Esophagus muscularis mucosa (tissue), 2 donors: ENCODE measurements around the gene LBHD1.

Source experiments
- POLR2A ChIP-seq: fragments of 450-650 bp; IDR thresholded peaks from one replicate; pipeline ENCODE4 v1.6.1; 2017; ENCODE audit warnings: antibody characterized with exemption, moderate library complexity, mild to moderate bottlenecking, low read depth
- POLR2AphosphoS5 ChIP-seq, 2 donors: sonication (generic); formaldehyde crosslinking; IDR thresholded peaks; one replicate each; pipeline ENCODE4 v1.6.1; 2017; ENCODE audit warnings: antibody characterized with exemption in 2 of 2

- peak; percentile 19 for TF ChIP-seq POLR2A
- peak; percentile 77 to 79 for TF ChIP-seq POLR2AphosphoS5 (IDR thresholded peaks at IDR 0.05)
Measured at GRCh38 chr11:62671608-62672389, at the start of gene LBHD1, which contains the start of gene UQCC3.
